A549 (cell line): ENCODE measurements around the gene UBAC2. TPM values are rescaled to one million over a fixed set of nuclear protein-coding genes. Genes with fewer than 3 reads are reported as not detected.

ENCODE experiments used
- ATAC-seq, 2 experiments: fragments of 200-7000 bp in 1 of 2; fragments of >200 bp in 1 of 2; cut with Nextera tagmentation in 1 of 2; cut with Tn5 transposase in 1 of 2; 3 replicates each; pipeline versions ENCODE4 v1.8.0 to v1.9.1; 2018 to 2020; ENCODE audit warnings: mild to moderate bottlenecking in 1 of 2, moderate library complexity in 1 of 2
- CTCF ChIA-PET: fragments of 300-600 bp; sonication (Branson Sonifier 250); formaldehyde crosslinking; extraction: SDS; loops from one replicate; lab custom pipeline; 2021; ENCODE audit warnings: antibody characterized with exemption, inconsistent platforms; lab: Yijun Ruan, JAX
- POLR2A ChIA-PET: fragments of 350-600 bp; formaldehyde crosslinking; extraction: SDS; loops from one replicate; lab custom pipeline; 2021; ENCODE audit warnings: antibody characterized with exemption, inconsistent platforms; lab: Yijun Ruan, JAX
- DNase-seq, 2 experiments: peaks; one replicate each; pipeline versions ENCODE4 v3.0.0 to v3.0.0-alpha.2; 2011 to 2016; ENCODE audit warnings: low read depth in 1 of 2, low spot score in 1 of 2
- FAIRE-seq: peaks from 2 replicates; lab custom pipeline; 2011; peaks lifted over from hg19 to GRCh38; lab: Jason Lieb, UNC
- H3K27ac ChIP-seq, 2 experiments: fragments of >200 bp; sonication (Bioruptor Twin); formaldehyde crosslinking; 3 replicates each; pipeline ENCODE4 v1.5.1; 2016 to 2017
- H3K4me1 ChIP-seq: fragments of >200 bp; sonication (Bioruptor Twin); formaldehyde crosslinking; 3 replicates; pipeline ENCODE4 v1.6.1; 2016
- H3K4me2 ChIP-seq: fragments of >200 bp; sonication (Bioruptor Twin); formaldehyde crosslinking; 3 replicates; pipeline ENCODE4 v1.6.1; 2016
- H3K4me3 ChIP-seq: fragments of >200 bp; sonication (Bioruptor Twin); formaldehyde crosslinking; 3 replicates; pipeline ENCODE4 v1.5.1; 2016
- H3K9me3 ChIP-seq: fragments of >200 bp; sonication (Bioruptor Twin); formaldehyde crosslinking; 3 replicates; pipeline ENCODE4 v1.6.1; 2016
- ATOH8 ChIP-seq: fragments of 250-450 bp; sonication (Bioruptor Pico); IDR thresholded peaks from 2 replicates; pipeline ENCODE4 v1.5.0; 2020; ENCODE audit warnings: low read depth, mild to moderate bottlenecking, moderate library complexity
- CEBPB ChIP-seq, 2 experiments: fragments of >200 bp in 1 of 2; sonication (Bioruptor Twin) in 1 of 2; formaldehyde crosslinking in 1 of 2; IDR thresholded peaks; 2 replicates each; pipeline ENCODE4 v1.6.1; 2012 to 2016
- E2F6 ChIP-seq: IDR thresholded peaks from 2 replicates; pipeline ENCODE4 v1.6.1; 2012; ENCODE audit warnings: low read depth, borderline replicate concordance
- EHF ChIP-seq: fragments of 250-450 bp; sonication (Bioruptor Pico); IDR thresholded peaks from 2 replicates; pipeline ENCODE4 v1.5.0; 2020; ENCODE audit warnings: mild to moderate bottlenecking
- EHMT2 ChIP-seq: fragments of 200-600 bp; sonication (generic); IDR thresholded peaks from 2 replicates; pipeline ENCODE4 v1.6.1; 2016; ENCODE audit warnings: antibody characterized with exemption, low read depth, mild to moderate bottlenecking, moderate library complexity
- EP300 ChIP-seq, 2 experiments: fragments of >200 bp; sonication (Bioruptor Twin); formaldehyde crosslinking; IDR thresholded peaks; 2 replicates in 1 of 2; 3 replicates in 1 of 2; pipeline ENCODE4 v1.6.1; 2016 to 2017
- FOSB ChIP-seq: fragments of 250-450 bp; sonication (Bioruptor Pico); IDR thresholded peaks from 2 replicates; pipeline ENCODE4 v1.5.0; 2020; ENCODE audit warnings: mild to moderate bottlenecking, moderate library complexity
- FOSL2 ChIP-seq, 2 experiments: fragments of 450-650 bp in 1 of 2; fragments of >200 bp in 1 of 2; sonication (Bioruptor Twin) in 1 of 2; formaldehyde crosslinking; IDR thresholded peaks; 2 replicates each; pipeline versions ENCODE4 v1.5.0 to v1.6.1; 2016 to 2020; ENCODE audit warnings: mild to moderate bottlenecking in 1 of 2, moderate library complexity in 1 of 2
- HDAC2 ChIP-seq: fragments of 200-600 bp; sonication (generic); IDR thresholded peaks from 2 replicates; pipeline ENCODE4 v1.6.1; 2016
- HEYL ChIP-seq: fragments of 250-450 bp; sonication (Bioruptor Pico); IDR thresholded peaks from 2 replicates; pipeline ENCODE4 v1.8.0; 2021; ENCODE audit warnings: mild to moderate bottlenecking, moderate library complexity
- HOXA7 ChIP-seq: fragments of 250-450 bp; sonication (Bioruptor Pico); IDR thresholded peaks from 2 replicates; pipeline ENCODE4 v1.5.0; 2020; ENCODE audit warnings: mild to moderate bottlenecking, moderate library complexity
- JUN ChIP-seq, 2 experiments: fragments of >200 bp; sonication (Bioruptor Twin); formaldehyde crosslinking; IDR thresholded peaks; 2 replicates in 1 of 2; 3 replicates in 1 of 2; pipeline ENCODE4 v1.6.1; 2016 to 2017
- JUNB ChIP-seq: fragments of >200 bp; sonication (Bioruptor Twin); formaldehyde crosslinking; IDR thresholded peaks from 2 replicates; pipeline ENCODE4 v1.6.1; 2016
- MAX ChIP-seq: IDR thresholded peaks from 2 replicates; pipeline ENCODE4 v1.6.1; 2012
- NPAS2 ChIP-seq: fragments of 250-450 bp; sonication (Bioruptor Pico); IDR thresholded peaks from 2 replicates; pipeline ENCODE4 v1.8.0; 2022; ENCODE audit warnings: mild to moderate bottlenecking, moderate library complexity, borderline replicate concordance
- PHF8 ChIP-seq: fragments of 200-600 bp; sonication (generic); IDR thresholded peaks from 2 replicates; pipeline ENCODE4 v1.6.1; 2016; ENCODE audit warnings: low read depth, mild to moderate bottlenecking, antibody characterized with exemption, moderate library complexity, borderline replicate concordance
- POLR2A ChIP-seq: IDR thresholded peaks from 2 replicates; pipeline ENCODE4 v1.6.1; 2012; ENCODE audit warnings: mild to moderate bottlenecking, low read length
- RAD21 ChIP-seq, 2 experiments: fragments of >200 bp in 1 of 2; sonication (Bioruptor Twin) in 1 of 2; formaldehyde crosslinking in 1 of 2; IDR thresholded peaks in 1 of 2; conservative IDR thresholded peaks in 1 of 2; 2 replicates in 1 of 2; 3 replicates in 1 of 2; pipeline ENCODE4 v1.6.1; 2012 to 2018; ENCODE audit warnings: inconsistent platforms in 1 of 2
- RCOR1 ChIP-seq: fragments of 150-350 bp; IDR thresholded peaks from 2 replicates; pipeline ENCODE4 v1.6.1; 2014; ENCODE audit warnings: antibody characterized with exemption, low read length, low read depth
- SMC3 ChIP-seq: fragments of >200 bp; sonication (Bioruptor Twin); formaldehyde crosslinking; IDR thresholded peaks from 3 replicates; pipeline ENCODE4 v1.6.1; 2018; ENCODE audit warnings: inconsistent platforms
- TFCP2L1 ChIP-seq: fragments of 250-450 bp; sonication (Bioruptor Pico); IDR thresholded peaks from 2 replicates; pipeline ENCODE4 v1.5.0; 2021; ENCODE audit warnings: mild to moderate bottlenecking
- USF2 ChIP-seq: fragments of 450-650 bp; IDR thresholded peaks from 2 replicates; pipeline ENCODE4 v1.6.1; 2014; ENCODE audit warnings: antibody characterized with exemption
- ZC3H11A ChIP-seq: fragments of 450-650 bp; IDR thresholded peaks from 2 replicates; pipeline ENCODE4 v1.6.1; 2014; ENCODE audit warnings: antibody characterized with exemption, mild to moderate bottlenecking
- WGBS: methylation state at CpG from one replicate; pipeline ENCODE4 v1.1.6; 2017; ENCODE audit errors: missing lambda C conversion rate; 5-methylcytosine and 5-hydroxymethylcytosine counted together
- polyA plus RNA-seq, 4 experiments: library from polyadenylated mRNA; depleted of rRNA in 3 of 4; stranded (reverse); fragments of >200 nt; fragmentation: RNase III in 1 of 4; extraction: RNeasy Plus Mini Kit Qiagen cat#74134 plus additional on column Dnase treatment in 1 of 4; gene quantifications; 2 replicates in 3 of 4; 3 replicates in 1 of 4; pipeline ENCODE4 v1.2.3, GENCODE V29; 2011 to 2017

UBAC2 gene
- polyA plus RNA-seq, 2 of the 4 experiments (the other 2 are of a cell fraction) = 61.6 to 103 TPM

DNA sequence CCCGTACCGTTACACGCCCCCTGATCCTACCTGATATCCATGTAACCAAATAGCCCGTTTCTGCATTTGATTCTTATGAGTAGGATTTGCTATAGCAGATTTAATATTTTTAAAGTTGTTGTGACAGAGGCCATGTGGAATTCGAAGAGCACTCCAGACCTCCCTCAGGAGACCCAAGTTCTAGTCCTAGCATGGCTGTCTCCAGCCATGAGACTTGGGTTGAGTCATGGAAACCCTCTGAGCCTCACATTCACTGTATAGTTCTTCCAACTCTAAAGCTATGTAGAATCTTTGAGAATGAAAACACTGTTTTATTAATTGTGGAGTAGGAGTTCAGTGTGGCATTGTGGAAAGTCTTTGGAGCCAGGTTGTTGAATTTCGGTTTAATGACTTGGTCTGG lies 114.5 kb downstream of the UBAC2 start:
- H3K4me3 ChIP-seq = no peak overlapping the region
- DNase-seq (no peak), FAIRE-seq (no peak), ATAC-seq (no peak)
- no peak overlapping the region for H3K4me2 ChIP-seq
- 93% methylated on average over 6 of the region's 6 CpGs for WGBS
- TF ChIP-seq ZC3H11A (no peak), RCOR1 (no peak), SMC3 (no peak), HDAC2 (no peak), MAX (no peak), E2F6 (no peak), JUN (IDR thresholded peaks at IDR 0.05) (no peak)
- H3K9me3 ChIP-seq = no peaks in the 10 kb centered on the region
- ChIA-PET CTCF (interaction anchor here (1.0 kb wide), 1 partner anchor 12 kb away, joined by 3 read pairs; no protein-coding TSS in a partner anchor), POLR2A (no interaction called here)
- H3K4me1 ChIP-seq = peaks cover 7% of the 10 kb centered on the region
- no peak overlapping the region for H3K27ac ChIP-seq

GRCh38 chr13:99316224-99316623 lies 115.6 kb downstream of the UBAC2 start:
- ChIA-PET POLR2A (no interaction called here), CTCF (no interaction called here)
- H3K27ac ChIP-seq = no peak overlapping the region
- TF ChIP-seq USF2 (no peak), FOSL2 (IDR thresholded peaks at IDR 0.05) (no peak), FOSL2 (CRISPR knock-in tag; IDR thresholded peaks at IDR 0.05) (no peak), TFCP2L1 (CRISPR knock-in tag) (no peak), HOXA7 (CRISPR knock-in tag) (no peak), EHMT2 (no peak), ATOH8 (CRISPR knock-in tag) (no peak), EHF (no peak), CEBPB (IDR thresholded peaks at IDR 0.05) (no peak), PHF8 (no peak), MAX (no peak), HEYL (CRISPR knock-in tag) (no peak), NPAS2 (CRISPR knock-in tag) (no peak), FOSB (no peak), EP300 (IDR thresholded peaks at IDR 0.05) (no peak), JUNB (no peak), POLR2A (no peak), E2F6 (no peak), HDAC2 (no peak), RAD21 (conservative IDR thresholded peaks at IDR 0.05 in 1 of 2, IDR thresholded peaks at IDR 0.05 in 1 of 2) (no peak)
- no peak overlapping the region for H3K4me2 ChIP-seq
- WGBS = 84% methylated on average over 2 of the region's 2 CpGs
- DNase-seq = no peak
- H3K4me1 ChIP-seq = peaks cover 6% of the 10 kb centered on the region; the same call in 1 of the 3 replicates
- FAIRE-seq = no peak
- H3K4me3 ChIP-seq = no peak overlapping the region
- no peak for ATAC-seq
- H3K9me3 ChIP-seq = no peaks in the 10 kb centered on the region
